Endothelial cell of umbilical vein (primary cell): Measurements from ENCODE around the gene KAT2B. TPM values are rescaled to one million over a fixed set of nuclear protein-coding genes. Genes with fewer than 3 reads are reported as not detected.

Experiments used
- BruUV-seq: library from RNA; stranded (reverse); fragments of 400-500 nt; replicated peaks from 2 replicates; lab custom pipeline; 2021; lab: Mats Ljungman, UMichigan
- CTCF ChIA-PET: fragments of 300-600, 350-600 bp; sonication (Branson Sonifier 250); formaldehyde crosslinking; loops from one replicate; lab custom pipeline; 2021; ENCODE audit warnings: antibody characterized with exemption, inconsistent platforms; lab: Charles Lee
- POLR2A ChIA-PET: fragments of 300-600, 350-600 bp; sonication (Branson Sonifier 250); formaldehyde crosslinking; loops from one replicate; lab custom pipeline; 2021; ENCODE audit warnings: antibody characterized with exemption, inconsistent platforms; lab: Charles Lee
- DNase-seq: peaks from one replicate; pipeline ENCODE4 v3.0.0-alpha.2; 2011; ENCODE audit warnings: low read depth, low spot score
- FAIRE-seq: peaks from 2 replicates; lab custom pipeline; 2011; peaks lifted over from hg19 to GRCh38; lab: Jason Lieb, UNC
- H2AFZ ChIP-seq: 2 replicates; pipeline ENCODE4 v1.6.0; 2012; ENCODE audit warnings: low read depth, low read length, control low read depth, inconsistent platforms
- H3K27ac ChIP-seq: 2 replicates; pipeline ENCODE4 v1.5.1; 2011; ENCODE audit warnings: low read depth, mild to moderate bottlenecking, control low read depth, low read length, moderate library complexity; ENCODE audit not compliant: insufficient read depth
- H3K27me3 ChIP-seq, 2 experiments: 2 replicates each; pipeline versions ENCODE4 v1.6.0 to v1.6.1; 2011; ENCODE audit warnings: low read length in 2 of 2, mixed read lengths in 1 of 2; ENCODE audit not compliant: control insufficient read depth in 2 of 2, insufficient read depth in 2 of 2
- H3K36me3 ChIP-seq, 2 experiments: 2 replicates in 1 of 2; 3 replicates in 1 of 2; pipeline ENCODE4 v1.5.1; 2011; ENCODE audit warnings: low read length in 2 of 2, mild to moderate bottlenecking in 1 of 2, moderate library complexity in 1 of 2; ENCODE audit not compliant: control insufficient read depth in 2 of 2, insufficient read depth in 2 of 2; ENCODE audit errors: extremely low read depth in 1 of 2
- H3K4me1 ChIP-seq: 3 replicates; pipeline ENCODE4 v1.5.1; 2011; ENCODE audit warnings: mild to moderate bottlenecking, low read length; ENCODE audit not compliant: control insufficient read depth, insufficient read depth; ENCODE audit errors: extremely low read depth
- H3K4me2 ChIP-seq: 2 replicates; pipeline ENCODE4 v1.6.1; 2011; ENCODE audit warnings: low read length, control low read depth, mixed read lengths; ENCODE audit not compliant: insufficient read depth
- H3K4me3 ChIP-seq, 3 experiments: fragments of 200-600 bp in 1 of 3; sonication (generic), shearing (Covaris generic) in 1 of 3; replicated peaks in 1 of 3; 2 replicates each; pipeline ENCODE4 v1.5.1; 2011 to 2016; ENCODE audit warnings: control low read depth in 3 of 3, low read length in 3 of 3, mild to moderate bottlenecking in 2 of 3, inconsistent platforms in 1 of 3, low read depth in 1 of 3, moderate library complexity in 1 of 3; ENCODE audit not compliant: insufficient read depth in 1 of 3
- H3K79me2 ChIP-seq: 2 replicates; pipeline ENCODE4 v1.6.0; 2012; ENCODE audit warnings: low read length, inconsistent platforms; ENCODE audit not compliant: control insufficient read depth, insufficient read depth
- H3K9ac ChIP-seq: replicated peaks from 2 replicates; pipeline ENCODE3; 2011; ENCODE audit warnings: low read length, control low read depth; ENCODE audit not compliant: insufficient read depth; ENCODE audit errors: extremely low read depth
- H3K9me1 ChIP-seq: replicated peaks from 3 replicates; pipeline ENCODE4 v1.6.0; 2011; ENCODE audit warnings: mild to moderate bottlenecking, low read length; ENCODE audit not compliant: control insufficient read depth, insufficient read depth; ENCODE audit errors: extremely low read depth
- H3K9me3 ChIP-seq: replicated peaks from 2 replicates; pipeline ENCODE4 v1.5.1; 2012; ENCODE audit warnings: low read length, inconsistent platforms; ENCODE audit not compliant: control insufficient read depth, insufficient read depth
- H4K20me1 ChIP-seq: replicated peaks from 2 replicates; pipeline ENCODE3; 2011; ENCODE audit warnings: mild to moderate bottlenecking, low read length; ENCODE audit not compliant: control insufficient read depth, insufficient read depth; ENCODE audit errors: extremely low read depth
- MYC ChIP-seq: IDR thresholded peaks from one replicate; pipeline ENCODE4 v1.6.1; 2011; ENCODE audit warnings: mild to moderate bottlenecking, low read depth, low read length
- POLR2A ChIP-seq: IDR thresholded peaks from 2 replicates; pipeline ENCODE4 v1.6.1; 2012; ENCODE audit warnings: low read depth, mild to moderate bottlenecking, control low read depth, low read length
- POLR2AphosphoS5 ChIP-seq: IDR thresholded peaks from 2 replicates; pipeline ENCODE4 v1.6.1; 2012; ENCODE audit warnings: low read depth, mild to moderate bottlenecking, control low read depth, low read length, moderate library complexity; ENCODE audit not compliant: insufficient read depth
- dilution Hi-C: fragments of 300-500 bp; cut with MboI; formaldehyde crosslinking; loops from one replicate; pipeline ENCODE4 v1.15.0; 2019; ENCODE audit warnings: low sequenced_read_pairs; ENCODE audit not compliant: extremely low pct_ligation_motif_present
- intact Hi-C: fragments of 100-400 bp; cut with micrococcal nuclease; formaldehyde crosslinking; loops from one replicate; pipeline ENCODE4 v1.10.0; 2022
- polyA plus RNA-seq, 4 experiments: library from polyadenylated mRNA; depleted of rRNA in 3 of 4; stranded (reverse) in 3 of 4; unstranded in 1 of 4; fragments of >200 nt; gene quantifications; 2 replicates each; pipeline versions ENCODE4 v1.2.1 to v1.2.3, GENCODE V29; 2011 to 2012; ENCODE audit warnings: missing spikeins in 1 of 4
- total RNA-seq: library from RNA; stranded (reverse); gene quantifications from 2 replicates; pipeline ENCODE4 v1.2.3, GENCODE V29; 2021
- TF ChIP-seq, protein P1 (sequence below): IDR thresholded peaks from 2 replicates; pipeline ENCODE4 v1.6.1; 2011; ENCODE audit not compliant: insufficient read depth, insufficient read length

KAT2B gene
- total and polyA plus RNA-seq, 2 donors (not counting 3 experiments of a cell fraction or from before 2014, with no cell fraction given), result 2.6 to 11.0 TPM

DNA sequence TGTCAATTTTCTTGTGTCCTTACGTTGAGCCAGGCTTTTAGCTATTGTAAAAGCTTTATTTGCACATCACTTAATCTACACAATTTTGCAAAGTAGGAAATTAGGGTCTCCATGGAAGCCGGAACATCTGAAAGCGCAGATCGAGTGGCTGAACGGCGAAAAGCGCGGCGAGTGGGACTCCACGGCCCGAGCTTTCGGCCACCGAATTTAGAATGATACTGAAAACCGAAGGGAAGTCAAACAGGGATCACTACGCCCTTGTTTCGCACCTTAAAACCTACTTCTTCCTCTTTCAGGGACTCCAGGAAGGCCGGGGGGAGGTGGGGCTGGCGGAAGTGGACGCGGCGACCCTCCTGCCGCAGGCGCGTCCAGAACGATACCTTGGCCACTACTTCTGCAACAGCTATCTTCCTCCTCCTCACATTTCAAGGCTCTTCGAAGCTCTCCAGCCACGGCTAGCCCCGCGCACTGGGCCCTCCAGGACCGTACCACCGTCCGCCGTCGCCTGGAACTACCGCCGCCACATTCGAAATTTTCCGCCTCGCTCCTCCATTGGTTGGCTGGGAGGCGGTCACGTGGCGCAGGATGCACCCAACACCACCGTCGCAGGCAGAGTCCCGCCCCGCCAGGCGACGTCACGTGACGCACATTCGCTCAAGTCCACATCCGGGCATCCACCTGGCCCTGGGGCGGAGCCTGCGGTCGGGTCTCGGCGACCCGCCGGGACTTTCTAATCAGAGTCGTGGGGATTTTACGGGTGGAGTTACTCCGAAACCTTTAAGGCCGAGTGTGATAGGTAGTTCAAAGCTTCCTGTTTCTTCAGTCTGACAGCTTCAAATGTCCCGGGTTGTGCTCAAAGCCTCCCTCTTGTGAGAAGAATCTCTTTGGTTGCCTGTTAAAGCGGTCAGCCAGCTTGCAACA is 145.7 kb downstream of the KAT2B start, which contains the start of gene SGO1:
Gene SGO1 (minus strand): TSS at position 528 of the 921 bp plus-strand sequence. CDS start 2,179 bp downstream, outside the sequence.
- CTCF ChIA-PET, result interaction anchor here (0.7 to 1.0 kb wide), 2 partner anchors 136 to 300 kb away, joined by 4 read pairs; no protein-coding TSS in a partner anchor
- H3K36me3 ChIP-seq, result no peaks in the 10 kb centered on the region
- H3K27me3 ChIP-seq, result no peaks in the 10 kb centered on the region
- peaks cover 21% of the 10 kb centered on the region for H3K4me1 ChIP-seq
- TSS peak; percentile 75 for BruUV-seq
- POLR2A ChIA-PET, result no interaction called here
- H3K4me2 ChIP-seq, result peak within 1 kb of the TSS; percentile 90
- peak within 1 kb of the TSS; percentile 97 for H2AFZ ChIP-seq
- no peaks in the 10 kb centered on the region for H3K9me3 ChIP-seq
- DNase-seq, result peak; percentile 98
- intact Hi-C loops, result loop anchor here (1.0 kb wide), 6 partner anchors 70 to 1486 kb away; partner anchors contain the start of gene RAB5A
- no peaks in the 10 kb centered on the region for H4K20me1 ChIP-seq
- H3K4me3 ChIP-seq, result peak within 1 kb of the TSS; percentile 90 to 93 (median 91)
- dilution Hi-C loops, result no loop called here
- H3K9ac ChIP-seq, result peak within 1 kb of the TSS; percentile 96
- peak; percentile 91 for FAIRE-seq
- H3K9me1 ChIP-seq, result no peaks in the 10 kb centered on the region
- TF ChIP-seq, protein P1, sequence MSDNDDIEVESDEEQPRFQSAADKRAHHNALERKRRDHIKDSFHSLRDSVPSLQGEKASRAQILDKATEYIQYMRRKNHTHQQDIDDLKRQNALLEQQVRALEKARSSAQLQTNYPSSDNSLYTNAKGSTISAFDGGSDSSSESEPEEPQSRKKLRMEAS, result peak; percentile 100
- TF ChIP-seq MYC (no peak), POLR2A (peak; percentile 91), POLR2AphosphoS5 (peak; percentile 87)
- peak within 1 kb of the TSS; percentile 85 for H3K27ac ChIP-seq
- peaks cover 24% of the 10 kb centered on the region for H3K79me2 ChIP-seq

DNA sequence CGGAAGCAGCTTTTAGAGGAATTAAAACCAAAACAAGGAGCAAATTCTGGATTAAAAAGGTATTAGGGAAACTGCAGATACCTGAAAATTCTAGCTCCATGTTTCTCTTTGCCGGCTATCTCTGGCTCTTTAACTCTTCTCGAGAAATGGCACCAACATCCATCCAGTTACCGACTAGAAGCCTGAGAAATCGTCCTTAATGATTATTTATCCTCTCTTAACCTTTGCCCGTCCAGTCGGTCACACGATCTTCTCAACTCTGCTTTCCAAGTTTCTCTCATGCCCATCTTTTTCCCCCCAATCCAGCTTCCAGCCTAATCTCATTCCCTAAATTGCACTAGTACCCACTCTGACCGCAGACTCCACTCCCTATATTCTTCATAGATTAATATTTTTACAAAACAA is 146.4 kb downstream of the KAT2B start:
- Histone ChIP-seq H3K27me3 (no peaks in the 10 kb centered on the region), H3K9me1 (no peaks in the 10 kb centered on the region), H3K4me1 (peaks cover 21% of the 10 kb centered on the region), H3K9ac (peak overlapping the region; percentile 96), H3K27ac (peak overlapping the region; percentile 85), H3K79me2 (peaks cover 24% of the 10 kb centered on the region), H2AFZ (peak overlapping the region; percentile 86), H4K20me1 (no peaks in the 10 kb centered on the region), H3K4me2 (peak overlapping the region; percentile 88), H3K36me3 (no peaks in the 10 kb centered on the region), H3K4me3 (peak overlapping the region; percentile 90 to 93 (median 91)), H3K9me3 (no peaks in the 10 kb centered on the region)
- FAIRE-seq (no peak), DNase-seq (no peak)
- dilution Hi-C loops (no loop called here), intact Hi-C loops (loop anchor here (1.0 kb wide), 6 partner anchors 70 to 1486 kb away; partner anchors contain the start of gene RAB5A)
- no peak for TF ChIP-seq POLR2A
- TSS peak; percentile 97 for BruUV-seq
- CTCF ChIA-PET, result interaction anchor here (0.7 to 1.0 kb wide), 2 partner anchors 136 to 300 kb away, joined by 4 read pairs; no protein-coding TSS in a partner anchor
- POLR2A ChIA-PET, result no interaction called here
